Activated naive CD4-positive, alpha-beta T cell treated with anti-CD3 and anti-CD28 coated beads for 36 hours (primary cell): ENCODE measurements around the gene ITIH5. TPM values are rescaled to one million over a fixed set of nuclear protein-coding genes. Genes with fewer than 3 reads are reported as not detected.
A peak's percentile ranks its signal among the peaks of the same experiment; 100 is the strongest.

ENCODE experiments used
- CTCF ChIA-PET: fragments of 350-600 bp; sonication (Branson Sonifier 250); formaldehyde crosslinking; loops from one replicate; lab custom pipeline; 2021; ENCODE audit warnings: antibody characterized with exemption; lab: Charles Lee
- DNase-seq: peaks from one replicate; pipeline ENCODE4 v3.0.0-alpha.2; 2020
- H3K27ac Mint-ChIP-seq: one replicate; pipeline ENCODE4 v1.8.0; 2021; ENCODE audit warnings: mild to moderate bottlenecking, mixed read lengths
- H3K27me3 Mint-ChIP-seq: one replicate; pipeline ENCODE4 v1.8.0; 2021; ENCODE audit warnings: low read depth, mixed read lengths
- H3K36me3 Mint-ChIP-seq: one replicate; pipeline ENCODE4 v1.8.0; 2021; ENCODE audit warnings: low read depth, mixed read lengths
- H3K4me1 Mint-ChIP-seq: one replicate; pipeline ENCODE4 v1.8.0; 2021; ENCODE audit warnings: low read depth, mixed read lengths
- H3K4me3 Mint-ChIP-seq: one replicate; pipeline ENCODE4 v1.8.0; 2021; ENCODE audit warnings: mild to moderate bottlenecking, moderate library complexity, mixed read lengths
- H3K9me3 Mint-ChIP-seq: one replicate; pipeline ENCODE4 v1.8.0; 2021; ENCODE audit warnings: mixed read lengths
- intact Hi-C: fragments of 100-400 bp; cut with micrococcal nuclease; formaldehyde crosslinking; loops from one replicate; pipeline ENCODE4 v1.15.1; 2023
- total RNA-seq, 2 experiments: library from RNA; stranded (reverse); gene quantifications; one replicate each; pipeline ENCODE4 v1.2.3, GENCODE V29; 2021

ITIH5 gene
- total RNA-seq, 2 experiments from 2014 or later: not detected

DNA sequence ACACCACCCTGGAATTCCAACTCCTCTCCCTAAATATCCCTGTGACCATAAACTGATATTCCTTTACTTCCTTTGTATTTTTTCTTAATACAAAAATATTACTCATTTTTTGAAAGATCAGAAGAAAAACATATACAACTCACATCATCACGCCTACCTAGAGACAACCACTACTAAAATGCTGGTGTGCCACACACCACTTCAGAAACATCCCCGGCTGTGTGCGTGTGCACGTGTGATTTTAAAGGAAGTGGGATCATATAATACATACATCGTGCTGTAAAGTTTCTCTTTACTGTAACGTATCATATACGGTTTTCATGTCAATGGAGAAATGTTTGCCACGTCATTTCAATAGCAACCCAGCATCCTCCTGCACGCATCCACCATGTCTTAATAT, 76.5 kb downstream of the ITIH5 start:
- H3K4me1 Mint-ChIP-seq: peaks cover 2% of the 10 kb centered on the region

DNA sequence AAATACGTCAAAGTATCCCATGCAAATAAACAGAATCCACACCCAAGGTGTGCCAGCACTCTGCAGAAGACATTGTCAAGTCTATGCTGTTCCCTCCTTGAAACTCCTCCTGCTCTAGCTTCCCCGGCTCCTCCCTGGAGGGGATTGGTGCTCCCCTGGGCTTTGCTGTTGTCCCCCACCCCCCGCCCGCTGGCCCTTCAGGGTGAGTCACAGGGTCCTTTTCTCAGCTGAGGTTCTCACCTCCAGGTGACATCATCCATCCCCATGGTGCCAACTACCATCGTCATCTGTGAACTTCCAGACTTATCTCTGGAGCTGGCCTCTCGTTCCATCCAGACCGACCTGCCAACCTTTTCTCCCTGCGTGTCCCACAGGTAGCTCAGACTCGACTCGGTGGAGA, 77.0 kb downstream of the ITIH5 start:
- Mint-ChIP-seq H3K4me1 (peaks cover 8% of the 10 kb centered on the region), H3K9me3 (no peaks in the 10 kb centered on the region), H3K4me3 (no peak overlapping the region), H3K27me3 (no peaks in the 10 kb centered on the region), H3K27ac (no peak overlapping the region), H3K36me3 (no peaks in the 10 kb centered on the region)
- DNase-seq: no peak
- CTCF ChIA-PET: interaction anchor here (0.6 to 1.8 kb wide), 3 partner anchors 64 to 1303 kb away, joined by 3 to 6 read pairs (median 5); no protein-coding TSS in a partner anchor
- intact Hi-C loops: no loop called here

More for the DNA sequence above, 76.5 kb downstream of the ITIH5 start:
- Mint-ChIP-seq H3K36me3 (no peaks in the 10 kb centered on the region), H3K4me3 (no peak overlapping the region), H3K9me3 (no peaks in the 10 kb centered on the region), H3K27ac (no peak overlapping the region), H3K27me3 (no peaks in the 10 kb centered on the region)
- intact Hi-C loops: no loop called here
- DNase-seq: no peak
- CTCF ChIA-PET: interaction anchor here (0.6 to 1.8 kb wide), 2 partner anchors 65 to 586 kb away, joined by 5 to 6 read pairs; no protein-coding TSS in a partner anchor

DNA sequence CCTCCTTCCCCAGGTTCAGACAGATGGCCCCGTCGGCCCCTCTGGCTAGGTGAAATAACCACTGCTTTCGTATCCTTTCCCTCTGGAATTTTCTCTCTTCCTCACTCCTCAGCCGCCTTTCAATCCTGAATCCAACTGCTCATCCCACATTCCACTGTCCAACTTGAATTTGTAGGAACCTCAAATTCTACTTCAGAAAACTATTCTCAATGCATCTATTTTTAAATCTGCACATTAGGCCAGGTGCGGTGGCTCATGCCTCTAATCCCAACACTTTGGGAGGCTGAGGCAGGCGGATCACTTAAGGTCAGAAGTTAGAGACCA, 78.9 kb downstream of the ITIH5 start:
- CTCF ChIA-PET: no interaction called here
- DNase-seq: no peak
- intact Hi-C loops: no loop called here

DNA sequence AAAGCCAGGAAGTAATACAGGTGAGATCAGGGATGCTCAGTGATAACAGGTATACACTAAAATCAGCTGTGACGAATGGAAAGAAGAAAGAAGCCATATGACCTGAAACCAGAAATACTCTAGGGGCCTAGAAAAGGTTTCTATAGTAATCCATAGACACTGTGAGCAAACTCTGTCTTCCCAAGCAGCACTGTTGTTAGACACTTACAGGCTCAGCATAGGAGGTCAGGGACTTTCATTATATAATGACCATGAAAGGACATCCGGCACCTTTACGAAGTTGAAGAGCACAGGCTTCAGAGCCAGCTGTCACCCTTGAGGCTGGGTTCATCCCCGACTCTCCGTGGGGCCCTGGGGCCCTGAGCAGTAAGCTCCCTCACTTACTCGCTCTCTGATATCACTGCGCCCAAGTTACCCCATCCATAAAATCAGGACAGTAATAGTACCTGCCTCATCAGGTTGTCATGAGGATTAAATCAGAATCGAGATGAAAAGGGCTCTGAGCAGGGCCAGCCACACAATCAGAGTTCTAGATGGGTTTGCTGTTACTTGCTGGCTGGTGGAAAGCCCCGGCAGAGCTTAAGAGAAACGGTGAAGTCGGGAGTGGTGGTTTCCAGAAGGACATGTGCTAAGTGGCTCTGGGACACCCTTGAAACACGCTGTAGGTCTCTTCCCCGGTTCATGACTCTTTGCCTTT, 79.5 kb downstream of the ITIH5 start:
- peaks cover 9% of the 10 kb centered on the region for H3K4me1 Mint-ChIP-seq
- no peak overlapping the region for H3K4me3 Mint-ChIP-seq
- no peaks in the 10 kb centered on the region for H3K9me3 Mint-ChIP-seq
- H3K36me3 Mint-ChIP-seq: no peaks in the 10 kb centered on the region
- no peaks in the 10 kb centered on the region for H3K27me3 Mint-ChIP-seq
- no peak overlapping the region for H3K27ac Mint-ChIP-seq
- no peak for DNase-seq
- CTCF ChIA-PET: no interaction called here
- intact Hi-C loops: no loop called here

More for the DNA sequence above, 78.9 kb downstream of the ITIH5 start:
- Mint-ChIP-seq H3K9me3 (no peaks in the 10 kb centered on the region), H3K27ac (no peak overlapping the region), H3K36me3 (no peaks in the 10 kb centered on the region), H3K4me1 (peaks cover 9% of the 10 kb centered on the region), H3K27me3 (no peaks in the 10 kb centered on the region), H3K4me3 (no peak overlapping the region)

DNA sequence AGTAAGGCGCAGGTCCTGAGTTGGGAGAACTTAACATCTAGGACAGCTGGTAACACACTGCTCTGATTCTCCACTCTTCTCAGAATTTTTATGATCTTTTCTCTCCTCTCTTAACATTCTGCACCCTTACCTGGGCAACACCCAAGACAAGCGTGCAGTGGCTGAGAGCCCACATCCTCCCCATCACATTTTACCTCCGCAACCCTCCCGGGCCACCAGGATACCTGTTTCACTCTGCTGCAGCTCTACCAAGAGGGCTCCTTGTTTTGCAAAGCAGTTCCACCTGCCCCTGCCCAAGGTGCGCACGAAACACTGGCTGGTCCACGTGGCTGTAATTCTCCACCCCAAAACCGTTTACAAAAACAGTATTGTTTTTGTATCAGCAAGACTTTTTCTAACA, 81.5 kb downstream of the ITIH5 start:
- peaks cover 9% of the 10 kb centered on the region for H3K4me1 Mint-ChIP-seq
- CTCF ChIA-PET: interaction anchor here (1.3 kb wide), 1 partner anchor 101 kb away, joined by 3 read pairs; no protein-coding TSS in a partner anchor

DNA sequence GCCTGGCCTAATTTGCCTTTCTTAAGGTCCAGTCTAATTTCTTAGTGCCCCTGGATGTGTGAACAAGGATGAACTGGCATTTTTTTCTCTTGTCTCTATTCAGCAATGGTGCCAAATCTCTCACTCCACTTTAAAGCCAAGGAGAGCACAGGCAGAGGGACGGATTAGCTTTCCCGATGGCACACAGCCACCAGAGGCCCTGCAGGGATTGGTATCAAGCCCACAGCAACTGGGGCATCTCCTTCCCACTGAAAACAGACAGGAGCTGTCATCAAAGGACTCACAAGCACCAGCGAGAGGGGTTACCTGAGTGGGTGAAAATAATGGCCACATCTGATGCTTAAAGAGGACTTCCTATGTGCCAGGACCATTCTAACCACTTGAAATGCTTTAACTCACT, 83.1 kb downstream of the ITIH5 start:
- H3K4me1 Mint-ChIP-seq: peaks cover 9% of the 10 kb centered on the region
- intact Hi-C loops: no loop called here
- no peaks in the 10 kb centered on the region for H3K27me3 Mint-ChIP-seq
- no peak overlapping the region for H3K4me3 Mint-ChIP-seq
- no peak overlapping the region for H3K27ac Mint-ChIP-seq
- no peak for DNase-seq
- CTCF ChIA-PET: no interaction called here
- H3K36me3 Mint-ChIP-seq: no peaks in the 10 kb centered on the region
- H3K9me3 Mint-ChIP-seq: no peaks in the 10 kb centered on the region

More for the DNA sequence above, 81.5 kb downstream of the ITIH5 start:
- intact Hi-C loops: no loop called here
- DNase-seq: peak; percentile 5
- Mint-ChIP-seq H3K9me3 (no peaks in the 10 kb centered on the region), H3K27me3 (no peaks in the 10 kb centered on the region), H3K4me3 (no peak overlapping the region), H3K27ac (no peak overlapping the region), H3K36me3 (no peaks in the 10 kb centered on the region)

DNA sequence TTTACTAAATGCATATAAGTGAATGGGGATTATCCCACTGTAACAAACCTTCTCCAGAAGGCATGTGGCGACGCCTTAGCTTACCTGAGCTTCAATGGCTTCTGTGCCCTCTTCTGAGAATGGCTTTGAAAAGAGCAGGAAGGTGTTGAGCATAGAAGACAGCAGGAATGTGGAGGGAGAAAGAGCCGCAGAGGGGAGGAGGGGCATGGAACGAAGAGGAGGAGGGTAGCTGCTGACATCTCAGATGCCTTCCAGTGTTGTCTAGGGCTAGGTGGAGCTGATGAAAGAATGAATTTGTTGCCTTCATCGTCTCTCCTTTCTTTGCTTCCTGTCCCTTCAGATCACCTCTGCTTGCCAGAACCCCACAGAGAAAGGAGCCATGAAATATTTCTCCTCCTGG, 86.2 kb downstream of the ITIH5 start:
- no peaks in the 10 kb centered on the region for H3K9me3 Mint-ChIP-seq

DNA sequence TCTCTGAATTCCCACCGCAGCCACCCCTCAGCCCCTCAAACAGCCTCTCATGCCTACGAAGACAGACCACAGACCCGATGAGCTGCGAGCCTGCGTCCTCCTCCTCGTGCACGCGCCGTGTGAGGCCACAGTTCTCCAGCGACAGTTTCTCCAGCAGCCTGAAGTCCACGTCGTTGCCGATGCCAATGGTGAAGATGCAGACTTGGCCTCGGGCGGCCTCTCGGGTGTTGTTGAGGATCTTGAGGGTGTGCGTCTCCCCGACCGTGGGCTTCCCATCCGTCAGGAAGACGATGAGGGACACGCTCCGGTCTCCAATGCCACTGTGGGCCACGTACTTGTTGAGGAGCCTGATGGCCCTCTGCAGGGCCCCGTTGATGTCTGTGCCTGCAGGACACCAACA, 87.1 kb downstream of the ITIH5 start:
- Mint-ChIP-seq H3K4me1 (peaks cover under 1% of the 10 kb centered on the region), H3K36me3 (no peaks in the 10 kb centered on the region), H3K27me3 (no peaks in the 10 kb centered on the region), H3K27ac (no peak overlapping the region), H3K4me3 (no peak overlapping the region), H3K9me3 (no peaks in the 10 kb centered on the region)
- intact Hi-C loops: no loop called here
- CTCF ChIA-PET: interaction anchor here (0.6 to 1.1 kb wide), 2 partner anchors 78 to 108 kb away, joined by 3 to 6 read pairs; no protein-coding TSS in a partner anchor
- no peak for DNase-seq

More for the DNA sequence above, 86.2 kb downstream of the ITIH5 start:
- Mint-ChIP-seq H3K27me3 (no peaks in the 10 kb centered on the region), H3K4me1 (peaks cover 9% of the 10 kb centered on the region), H3K4me3 (no peak overlapping the region), H3K36me3 (no peaks in the 10 kb centered on the region), H3K27ac (no peak overlapping the region)
- no peak for DNase-seq
- CTCF ChIA-PET: interaction anchor here (0.8 kb wide), 1 partner anchor 107 kb away, joined by 3 read pairs; no protein-coding TSS in a partner anchor
- intact Hi-C loops: no loop called here

DNA sequence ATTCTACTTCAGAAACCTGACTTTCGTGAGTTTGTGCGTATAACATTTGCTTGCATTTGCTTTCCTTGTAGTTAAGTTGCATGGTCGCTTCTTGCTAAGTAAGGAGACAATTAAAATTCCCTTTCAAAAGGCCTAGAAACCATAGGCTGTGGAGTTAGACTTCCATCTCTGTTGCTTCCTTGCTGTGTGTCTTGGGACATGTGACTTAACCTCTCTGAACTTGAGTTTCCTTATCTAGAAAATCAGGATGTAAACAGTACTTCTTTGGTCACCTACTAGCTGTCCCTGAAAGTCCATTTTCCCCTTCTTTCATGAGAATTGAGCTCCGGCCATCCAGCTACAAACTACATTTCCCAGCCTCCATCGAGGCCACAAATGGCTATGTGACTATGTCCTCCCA, 89.2 kb downstream of the ITIH5 start:
- Mint-ChIP-seq H3K27me3 (no peaks in the 10 kb centered on the region), H3K36me3 (no peaks in the 10 kb centered on the region), H3K27ac (no peak overlapping the region), H3K9me3 (no peaks in the 10 kb centered on the region), H3K4me1 (no peaks in the 10 kb centered on the region), H3K4me3 (no peak overlapping the region)
- DNase-seq: no peak
- CTCF ChIA-PET: no interaction called here
- intact Hi-C loops: no loop called here

DNA sequence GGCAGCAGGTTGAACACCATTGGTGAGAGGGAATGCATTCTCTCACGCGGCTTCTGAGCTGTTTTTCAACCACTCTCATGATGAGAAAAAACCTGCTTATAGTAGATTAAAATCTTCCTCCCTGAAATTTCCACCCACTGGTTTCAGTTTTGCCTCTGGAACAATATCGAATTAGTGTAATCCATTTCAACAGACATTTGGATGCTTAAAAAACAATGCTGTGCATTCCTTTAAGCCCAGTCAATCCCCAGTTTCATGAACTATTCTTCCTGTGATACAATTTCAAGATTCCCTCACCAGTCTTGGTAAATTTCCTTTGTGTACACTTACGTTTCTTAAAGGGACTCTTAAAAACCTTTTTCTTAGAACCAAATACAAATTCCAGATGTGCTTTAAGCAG, 89.6 kb downstream of the ITIH5 start:
- H3K27me3 Mint-ChIP-seq: no peaks in the 10 kb centered on the region
- H3K27ac Mint-ChIP-seq: no peak overlapping the region
- H3K4me3 Mint-ChIP-seq: no peak overlapping the region
- no peaks in the 10 kb centered on the region for H3K4me1 Mint-ChIP-seq
- CTCF ChIA-PET: no interaction called here
- no peaks in the 10 kb centered on the region for H3K36me3 Mint-ChIP-seq
- intact Hi-C loops: no loop called here
- H3K9me3 Mint-ChIP-seq: no peaks in the 10 kb centered on the region
- no peak for DNase-seq

DNA sequence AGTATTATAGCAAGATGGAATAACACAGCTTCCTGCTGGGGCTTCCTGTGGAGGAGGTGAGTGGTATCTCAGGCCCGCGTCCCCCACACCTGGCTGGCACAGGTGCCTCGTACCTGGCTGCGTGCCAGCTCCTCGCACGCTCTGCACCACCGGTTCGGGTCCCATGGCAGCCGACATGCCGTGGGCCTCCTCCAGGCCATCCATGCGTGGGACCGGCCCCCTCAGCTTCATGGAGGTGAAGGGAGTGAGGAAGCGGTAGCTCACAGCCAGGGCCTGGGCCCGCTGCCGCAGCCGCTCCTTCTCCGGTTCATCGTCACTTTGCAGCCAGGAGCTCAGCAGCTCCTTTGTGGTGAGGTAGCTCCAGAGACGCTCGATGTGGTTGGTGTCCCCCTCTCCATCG, 90.4 kb downstream of the ITIH5 start:
- H3K27me3 Mint-ChIP-seq: no peaks in the 10 kb centered on the region
- no peaks in the 10 kb centered on the region for H3K4me1 Mint-ChIP-seq
- CTCF ChIA-PET: no interaction called here
- intact Hi-C loops: no loop called here
- H3K27ac Mint-ChIP-seq: no peak overlapping the region
- H3K9me3 Mint-ChIP-seq: no peaks in the 10 kb centered on the region
- H3K4me3 Mint-ChIP-seq: no peak overlapping the region
- DNase-seq: no peak
- no peaks in the 10 kb centered on the region for H3K36me3 Mint-ChIP-seq

DNA sequence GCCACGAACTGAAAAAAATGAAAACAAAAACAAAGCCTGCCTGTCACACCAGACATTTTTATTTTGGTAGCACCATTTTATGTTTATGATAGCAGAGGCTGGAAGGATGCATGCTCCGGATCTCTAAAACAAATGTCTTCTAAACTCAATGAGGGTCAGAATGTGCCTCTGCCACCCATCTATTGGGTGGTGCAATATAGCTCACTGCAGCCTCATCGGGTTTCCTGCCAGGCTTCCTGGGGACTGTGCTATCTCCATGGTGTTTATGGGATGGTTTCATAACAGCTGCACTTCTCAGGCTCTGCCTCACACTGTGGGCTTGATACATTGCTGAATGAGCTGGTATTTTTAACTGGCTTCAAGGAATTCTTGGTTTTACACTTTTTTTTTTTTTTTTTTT, 94.4 kb downstream of the ITIH5 start:
- H3K4me3 Mint-ChIP-seq: no peak overlapping the region
- no peak overlapping the region for H3K27ac Mint-ChIP-seq
- intact Hi-C loops: no loop called here
- CTCF ChIA-PET: no interaction called here
- H3K9me3 Mint-ChIP-seq: no peaks in the 10 kb centered on the region
- no peaks in the 10 kb centered on the region for H3K36me3 Mint-ChIP-seq
- DNase-seq: no peak
- H3K27me3 Mint-ChIP-seq: no peaks in the 10 kb centered on the region
- H3K4me1 Mint-ChIP-seq: no peaks in the 10 kb centered on the region

DNA sequence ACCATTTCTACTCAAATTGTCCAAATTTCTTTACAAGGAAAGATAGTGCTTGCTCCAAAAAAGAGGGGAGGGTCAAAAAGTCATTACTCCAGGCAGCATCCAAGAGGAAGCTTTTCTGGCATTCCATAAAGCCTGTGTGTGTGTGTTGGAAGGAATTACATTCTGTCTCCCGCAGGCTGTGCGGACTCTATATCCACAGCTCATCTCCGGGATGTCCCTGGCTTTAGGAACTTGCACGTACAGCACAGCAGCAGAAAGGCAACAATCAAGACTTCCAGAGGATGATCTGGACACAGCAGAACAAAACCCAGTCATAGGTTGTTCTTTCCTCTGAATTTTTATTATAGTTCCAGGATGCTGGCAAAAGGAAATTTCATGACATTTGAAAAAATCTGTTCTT, 94.8 kb downstream of the ITIH5 start:
- no peak for DNase-seq
- Mint-ChIP-seq H3K27ac (no peak overlapping the region), H3K27me3 (no peaks in the 10 kb centered on the region), H3K4me1 (no peaks in the 10 kb centered on the region), H3K36me3 (no peaks in the 10 kb centered on the region), H3K9me3 (no peaks in the 10 kb centered on the region), H3K4me3 (no peak overlapping the region)
- intact Hi-C loops: no loop called here
- CTCF ChIA-PET: no interaction called here
